Effector CD8-positive, alpha-beta T cell (primary cell): ENCODE measurements around the gene ULK3.

Source experiments
- DNase-seq: peaks from one replicate; lab custom pipeline; 2025; lab: John Stamatoyannopoulos, UW

The ULK3 gene

GRCh38 chr15:74822233-74822632 is 20.7 kb downstream of the ULK3 start:
- no peak for DNase-seq

GRCh38 chr15:74821790-74822158 is 21.2 kb downstream of the ULK3 start:
- no peak for DNase-seq

GRCh38 chr15:74821091-74821789 is 21.7 kb downstream of the ULK3 start:
- no peak for DNase-seq

GRCh38 chr15:74820056-74820455 is 22.9 kb downstream of the ULK3 start:
- DNase-seq: no peak

- DNase-seq: no peak
Observed at GRCh38 chr15:74817370-74817737, 25.6 kb downstream of the ULK3 start.

GRCh38 chr15:74816624-74817369 is 26.2 kb downstream of the ULK3 start:
- no peak for DNase-seq

GRCh38 chr15:74815961-74816360 is 27.0 kb downstream of the ULK3 start:
- no peak for DNase-seq

GRCh38 chr15:74815121-74815934 is 27.6 kb downstream of the ULK3 start:
- DNase-seq: no peak

- no peak for DNase-seq
Observed at GRCh38 chr15:74812533-74812932, 30.4 kb downstream of the ULK3 start, which contains the start of gene LMAN1L. Gene LMAN1L, plus strand, starts transcription at chr15:74812835. Its CDS starts 20 bp downstream, at chr15:74812855.

- no peak for DNase-seq
Observed at GRCh38 chr15:74809956-74810355, 33.0 kb downstream of the ULK3 start.

GRCh38 chr15:74809242-74809641 is 33.7 kb downstream of the ULK3 start:
- DNase-seq: no peak

- no peak for DNase-seq
Observed at GRCh38 chr15:74808840-74809229, 34.1 kb downstream of the ULK3 start.

GRCh38 chr15:74808078-74808839 is 34.7 kb downstream of the ULK3 start:
- no peak for DNase-seq

- DNase-seq: no peak
Observed at GRCh38 chr15:74807282-74807681, 35.7 kb downstream of the ULK3 start.

- no peak for DNase-seq
Observed at GRCh38 chr15:74804935-74805334, 38.0 kb downstream of the ULK3 start.

- no peak for DNase-seq
Observed at GRCh38 chr15:74802862-74803447, 40.0 kb downstream of the ULK3 start.

GRCh38 chr15:74802290-74802689 is 40.7 kb downstream of the ULK3 start:
- DNase-seq: no peak

GRCh38 chr15:74801311-74801997 is 41.5 kb downstream of the ULK3 start:
- DNase-seq: no peak

GRCh38 chr15:74800559-74801094 is 42.3 kb downstream of the ULK3 start:
- no peak for DNase-seq

GRCh38 chr15:74799856-74800558 is 42.9 kb downstream of the ULK3 start:
- DNase-seq: peak; percentile 85
